ENCODE measurements around the gene COPS6.

- TF ChIP-seq EZH2phosphoT487 (conservative IDR thresholded peaks at IDR 0.05; ENCODE audit: low read length), result no peak
- TF ChIP-seq CTCF (IDR thresholded peaks at IDR 0.05; ENCODE audit: insufficient read depth, low read length, poor library complexity, severe bottlenecking), result no peak
Measured at GRCh38 chr7:100064162-100064561, 24.6 kb upstream of the COPS6 start.

Data from SU-DHL-6 (cell line).